Measurements from ENCODE around the gene MMD2.
"Not testable (repeated sequence)": the region's sequence is repeated elsewhere in the genome, so short reads cannot be mapped to it uniquely, and the experiment has no call there.

MMD2 gene, protein sequence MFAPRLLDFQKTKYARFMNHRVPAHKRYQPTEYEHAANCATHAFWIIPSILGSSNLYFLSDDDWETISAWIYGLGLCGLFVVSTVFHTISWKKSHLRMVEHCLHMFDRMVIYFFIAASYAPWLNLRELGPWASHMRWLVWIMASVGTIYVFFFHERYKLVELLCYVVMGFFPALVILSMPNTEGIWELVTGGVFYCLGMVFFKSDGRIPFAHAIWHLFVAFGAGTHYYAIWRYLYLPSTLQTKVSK

DNA sequence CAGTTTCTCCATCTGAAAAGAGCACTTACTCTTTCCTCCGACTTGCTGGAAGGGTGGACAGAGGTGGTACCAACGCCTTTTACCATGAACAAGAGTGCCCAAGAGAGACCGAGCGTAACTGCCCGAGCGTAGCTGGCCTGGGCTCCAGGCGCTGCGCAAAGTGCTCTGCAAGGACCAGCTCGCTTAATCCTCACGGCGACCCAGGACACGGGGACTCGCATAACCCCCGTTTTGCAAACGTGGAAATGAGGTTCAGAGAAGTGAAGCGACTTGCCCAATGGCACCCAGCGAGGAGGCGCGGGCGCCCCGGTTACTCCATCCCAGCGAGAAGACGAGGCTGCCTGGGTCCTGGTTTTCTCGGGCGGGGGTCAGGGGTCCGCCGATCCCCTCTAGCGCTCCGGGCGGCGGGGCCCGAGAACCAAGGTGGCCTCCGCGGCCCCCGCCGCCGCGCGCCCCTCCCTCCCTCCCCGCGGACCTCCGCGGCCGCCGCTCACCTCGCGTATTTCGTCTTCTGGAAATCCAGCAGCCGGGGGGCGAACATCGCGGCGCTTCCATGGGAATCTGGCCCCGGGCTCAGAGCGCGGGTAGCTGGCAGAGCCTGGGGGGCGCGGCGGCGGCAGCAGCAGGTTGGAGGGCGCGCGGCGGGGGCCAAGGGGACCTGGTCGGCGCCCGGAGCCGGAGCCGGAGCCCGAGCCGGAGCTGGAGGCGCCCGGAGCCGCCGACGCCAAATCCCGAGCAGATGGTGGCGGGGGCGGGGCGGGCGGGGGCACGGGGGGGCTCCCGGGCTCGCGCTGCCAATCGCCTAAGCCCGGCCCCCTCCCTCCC lies at the start of gene MMD2:
Gene MMD2 (minus strand): TSS at position 711 of the 825 bp plus-strand sequence. CDS start 170 bp downstream, at position 541.
- H3K4me3 Mint-ChIP-seq = peak within 1 kb of the TSS; percentile 84
- H3K4me1 Mint-ChIP-seq (ENCODE audit: low read depth) = peaks cover 6% of the 10 kb centered on the region
- no peak within 1 kb of the TSS for H3K27ac Mint-ChIP-seq
- H3K27me3 Mint-ChIP-seq = peaks cover 26% of the 10 kb centered on the region
- no peaks in the 10 kb centered on the region for H3K9me3 Mint-ChIP-seq (ENCODE audit: low read depth)
- no peaks in the 10 kb centered on the region for H3K36me3 Mint-ChIP-seq

DNA sequence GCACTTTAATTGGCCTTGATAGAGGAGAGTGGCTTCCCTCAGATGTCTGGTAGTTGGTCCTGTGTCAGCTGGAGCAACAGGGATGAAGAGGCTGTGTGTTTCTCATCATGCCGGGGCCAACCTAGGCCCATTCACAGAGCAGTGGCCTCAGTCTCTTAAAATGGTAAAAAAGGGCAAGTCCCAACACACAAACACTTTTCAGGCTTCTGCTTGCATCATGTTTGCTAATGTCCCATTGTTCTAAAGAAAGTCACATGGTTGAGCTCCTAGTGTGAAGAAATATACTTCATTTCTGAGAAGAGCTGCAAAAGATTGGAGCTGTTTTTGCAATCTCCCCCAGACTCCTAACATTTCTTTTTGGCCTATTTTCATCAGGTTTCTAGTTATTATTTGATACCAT lies 46.1 kb upstream of the MMD2 start:
- no peaks in the 10 kb centered on the region for H3K4me1 Mint-ChIP-seq (ENCODE audit: low read depth)
- H3K36me3 Mint-ChIP-seq = peaks cover 22% of the 10 kb centered on the region
- no peak overlapping the region for H3K4me3 Mint-ChIP-seq
- no peaks in the 10 kb centered on the region for H3K9me3 Mint-ChIP-seq (ENCODE audit: low read depth)
- H3K27ac Mint-ChIP-seq = no peak overlapping the region
- no peaks in the 10 kb centered on the region for H3K27me3 Mint-ChIP-seq

DNA sequence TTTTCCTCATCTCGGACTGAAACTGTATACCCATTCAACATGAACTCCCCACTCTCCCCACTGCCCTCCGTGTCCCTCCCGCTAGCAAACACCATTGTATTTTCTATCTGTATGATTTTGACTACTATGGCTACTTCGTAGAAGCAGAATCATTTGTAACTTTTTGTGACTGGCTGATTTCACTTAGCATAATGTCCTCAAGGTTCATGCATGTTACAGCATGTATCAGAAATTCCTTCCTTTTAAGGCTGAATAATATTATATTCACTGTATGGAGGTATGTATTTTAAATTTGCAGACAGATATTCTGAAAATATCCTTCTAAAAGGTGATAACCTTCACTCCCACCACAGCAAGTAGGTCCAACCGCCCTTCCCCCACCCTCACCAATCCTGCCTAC lies 42.9 kb upstream of the MMD2 start:
- H3K36me3 Mint-ChIP-seq = peaks cover 9% of the 10 kb centered on the region
- peak overlapping the region; percentile 3 for H3K27ac Mint-ChIP-seq
- H3K9me3 Mint-ChIP-seq (ENCODE audit: low read depth) = no peaks in the 10 kb centered on the region
- H3K4me3 Mint-ChIP-seq = no peak overlapping the region
- peaks cover 3% of the 10 kb centered on the region for H3K4me1 Mint-ChIP-seq (ENCODE audit: low read depth)
- no peaks in the 10 kb centered on the region for H3K27me3 Mint-ChIP-seq

DNA sequence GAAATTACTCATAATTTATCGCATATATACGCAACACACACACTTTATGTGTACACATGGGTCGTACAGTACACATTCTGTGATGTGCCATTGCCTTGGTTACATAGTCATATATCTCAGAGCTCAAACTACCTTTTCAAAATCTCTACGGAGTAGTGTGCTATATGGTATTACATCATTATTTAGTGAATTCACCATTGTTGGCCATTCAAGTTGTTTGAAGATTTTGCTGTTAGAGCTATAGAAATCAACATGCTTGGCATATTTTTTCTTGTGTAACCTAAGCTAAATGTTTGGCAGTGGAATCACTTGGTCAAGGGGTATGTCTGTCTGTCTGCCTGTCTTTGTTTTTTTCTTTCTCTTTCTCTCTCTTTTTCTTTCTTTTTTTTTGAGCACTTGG lies 42.0 kb upstream of the MMD2 start:
- H3K27ac Mint-ChIP-seq = peak overlapping the region; percentile 55
- no peaks in the 10 kb centered on the region for H3K27me3 Mint-ChIP-seq
- H3K4me1 Mint-ChIP-seq (ENCODE audit: low read depth) = peaks cover 3% of the 10 kb centered on the region
- no peak overlapping the region for H3K4me3 Mint-ChIP-seq
- H3K36me3 Mint-ChIP-seq = peaks cover 9% of the 10 kb centered on the region
- no peaks in the 10 kb centered on the region for H3K9me3 Mint-ChIP-seq (ENCODE audit: low read depth)

DNA sequence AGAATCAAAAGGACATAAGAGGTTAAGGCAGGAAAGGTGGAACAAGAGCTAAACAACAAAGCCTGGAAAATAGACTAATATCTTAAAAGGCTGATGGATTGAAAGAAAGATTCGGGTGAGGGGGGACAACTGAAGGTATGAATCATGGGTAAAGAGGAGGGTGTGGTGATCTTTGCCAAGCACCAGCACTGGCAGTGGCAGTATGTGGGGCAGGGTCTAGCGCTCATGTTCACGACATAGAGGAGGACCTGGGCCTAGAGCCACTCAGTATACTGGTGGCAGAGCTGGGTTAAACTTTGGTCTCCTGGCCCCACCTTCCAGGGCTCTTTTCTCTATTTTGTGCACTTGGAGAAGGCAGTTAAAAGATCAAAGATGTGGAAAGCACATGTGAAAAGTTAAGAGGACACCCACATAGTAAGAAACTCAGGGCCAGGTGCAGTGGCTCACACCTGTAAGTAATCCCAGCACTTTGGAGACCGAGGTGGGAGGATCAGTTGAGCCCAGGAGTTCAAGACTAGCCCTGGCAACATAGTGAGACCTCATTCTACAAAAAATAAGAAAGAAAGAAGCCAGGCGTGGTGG lies 40.5 kb upstream of the MMD2 start:
- H3K4me3 Mint-ChIP-seq = no peak overlapping the region
- H3K27ac Mint-ChIP-seq = no peak overlapping the region
- no peaks in the 10 kb centered on the region for H3K9me3 Mint-ChIP-seq (ENCODE audit: low read depth)
- peaks cover 6% of the 10 kb centered on the region for H3K36me3 Mint-ChIP-seq
- peaks cover 3% of the 10 kb centered on the region for H3K4me1 Mint-ChIP-seq (ENCODE audit: low read depth)
- no peaks in the 10 kb centered on the region for H3K27me3 Mint-ChIP-seq

DNA sequence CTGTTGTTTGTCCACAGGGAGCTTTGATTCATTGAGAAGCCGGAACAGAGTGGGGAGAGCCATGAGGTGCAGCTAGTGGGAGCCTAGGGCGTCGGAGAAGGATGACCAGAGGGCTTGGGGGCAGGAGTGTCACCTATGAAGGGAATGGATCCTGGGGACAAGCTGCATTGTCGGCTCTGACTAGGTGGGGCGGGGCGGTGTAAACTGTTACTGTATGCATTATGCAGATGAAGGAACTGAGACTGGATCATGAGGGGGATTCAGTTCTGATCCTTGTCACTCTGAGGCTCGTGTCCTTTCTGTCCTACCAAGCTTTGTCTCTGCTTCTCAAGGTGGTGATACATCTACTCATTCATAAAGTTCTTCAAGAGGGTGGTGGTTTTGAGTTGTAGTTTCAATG lies 39.9 kb upstream of the MMD2 start:
- Mint-ChIP-seq H3K27ac (no peak overlapping the region), H3K4me3 (no peak overlapping the region), H3K9me3 (ENCODE audit: low read depth) (no peaks in the 10 kb centered on the region), H3K4me1 (ENCODE audit: low read depth) (peaks cover 3% of the 10 kb centered on the region), H3K36me3 (peaks cover 6% of the 10 kb centered on the region), H3K27me3 (no peaks in the 10 kb centered on the region)

DNA sequence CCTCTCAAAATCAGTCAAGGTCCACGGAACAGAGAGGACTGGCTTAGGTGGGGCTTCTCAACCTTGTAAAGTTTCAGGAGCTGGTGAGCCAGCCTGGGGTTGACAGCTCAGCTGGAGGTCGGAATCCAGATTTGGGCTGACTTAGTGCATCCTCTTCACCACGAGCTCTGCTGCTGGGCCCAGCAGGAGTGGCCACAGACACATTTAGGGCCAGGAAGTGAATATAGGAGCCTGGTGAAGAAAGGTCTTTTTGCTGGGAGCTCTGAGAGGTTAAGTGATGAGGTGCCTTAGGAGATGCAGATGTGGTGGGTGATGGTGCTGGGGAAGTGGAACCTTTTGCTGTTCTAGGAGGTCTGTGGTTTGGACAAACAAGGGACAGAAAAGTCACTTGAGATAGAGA lies 39.3 kb upstream of the MMD2 start:
- H3K27ac Mint-ChIP-seq = peak overlapping the region; percentile 42
- H3K36me3 Mint-ChIP-seq = peaks cover 6% of the 10 kb centered on the region
- no peak overlapping the region for H3K4me3 Mint-ChIP-seq
- H3K9me3 Mint-ChIP-seq (ENCODE audit: low read depth) = no peaks in the 10 kb centered on the region
- H3K4me1 Mint-ChIP-seq (ENCODE audit: low read depth) = peaks cover 3% of the 10 kb centered on the region
- H3K27me3 Mint-ChIP-seq = no peaks in the 10 kb centered on the region

DNA sequence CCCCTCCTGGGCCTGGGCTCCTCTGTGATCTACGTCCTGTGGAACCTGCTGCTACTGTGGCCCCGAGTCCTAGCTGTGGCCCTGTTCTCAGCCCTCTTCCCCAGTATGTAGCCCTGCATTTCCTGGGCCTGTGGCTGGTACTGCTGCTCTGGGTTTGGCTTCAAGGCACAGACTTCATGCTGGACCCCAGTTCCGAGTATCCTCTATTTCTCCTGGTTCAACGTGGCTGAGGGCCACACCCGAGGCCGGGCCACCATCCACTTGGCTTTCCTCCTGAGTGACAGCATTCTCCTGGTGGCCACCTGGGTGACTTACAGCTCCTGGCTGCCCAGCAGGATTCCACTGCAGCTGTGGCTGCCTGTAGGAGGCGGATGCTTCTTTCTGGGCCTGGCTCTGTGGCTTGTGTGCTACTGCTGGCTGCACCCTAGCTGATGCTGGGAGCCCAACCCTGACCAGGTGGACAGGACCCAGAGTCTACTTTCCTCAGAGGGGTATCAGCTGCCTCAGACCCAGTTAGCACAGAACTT lies 37.8 kb upstream of the MMD2 start:
- no peaks in the 10 kb centered on the region for H3K27me3 Mint-ChIP-seq
- H3K27ac Mint-ChIP-seq = no peak overlapping the region
- H3K4me3 Mint-ChIP-seq = no peak overlapping the region
- peaks cover 3% of the 10 kb centered on the region for H3K4me1 Mint-ChIP-seq (ENCODE audit: low read depth)
- H3K36me3 Mint-ChIP-seq = peaks cover 4% of the 10 kb centered on the region
- no peaks in the 10 kb centered on the region for H3K9me3 Mint-ChIP-seq (ENCODE audit: low read depth)

DNA sequence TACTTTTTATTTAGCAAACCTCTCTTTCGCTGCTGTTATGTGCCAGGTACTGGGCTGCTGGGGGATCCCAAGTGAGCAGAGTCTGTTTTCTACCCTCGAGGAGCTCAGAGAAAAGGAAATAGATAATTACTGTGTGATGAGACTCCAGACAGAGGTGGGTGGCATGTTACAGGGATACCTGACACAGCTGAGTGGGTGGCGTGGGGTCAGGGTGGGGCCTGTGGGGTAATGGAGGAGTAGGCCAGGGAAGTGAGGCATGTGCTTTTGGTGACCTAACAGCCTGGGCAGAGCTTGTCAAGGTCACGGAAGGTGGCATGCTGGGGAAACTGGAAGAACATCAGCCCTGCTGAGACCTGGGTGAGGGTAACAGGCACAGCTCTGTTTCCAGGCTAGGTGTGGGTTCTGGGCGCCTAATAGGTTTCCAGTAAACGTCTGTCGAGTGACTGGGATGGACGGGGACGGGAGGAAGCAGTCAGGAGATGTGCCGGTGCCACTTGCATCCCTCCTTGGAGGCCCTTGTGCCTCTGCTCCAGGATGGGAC lies 36.5 kb upstream of the MMD2 start:
- H3K4me1 Mint-ChIP-seq (ENCODE audit: low read depth) = peaks cover 3% of the 10 kb centered on the region
- no peak overlapping the region for H3K27ac Mint-ChIP-seq
- no peaks in the 10 kb centered on the region for H3K9me3 Mint-ChIP-seq (ENCODE audit: low read depth)
- peaks cover 3% of the 10 kb centered on the region for H3K36me3 Mint-ChIP-seq
- H3K4me3 Mint-ChIP-seq = no peak overlapping the region
- H3K27me3 Mint-ChIP-seq = no peaks in the 10 kb centered on the region

DNA sequence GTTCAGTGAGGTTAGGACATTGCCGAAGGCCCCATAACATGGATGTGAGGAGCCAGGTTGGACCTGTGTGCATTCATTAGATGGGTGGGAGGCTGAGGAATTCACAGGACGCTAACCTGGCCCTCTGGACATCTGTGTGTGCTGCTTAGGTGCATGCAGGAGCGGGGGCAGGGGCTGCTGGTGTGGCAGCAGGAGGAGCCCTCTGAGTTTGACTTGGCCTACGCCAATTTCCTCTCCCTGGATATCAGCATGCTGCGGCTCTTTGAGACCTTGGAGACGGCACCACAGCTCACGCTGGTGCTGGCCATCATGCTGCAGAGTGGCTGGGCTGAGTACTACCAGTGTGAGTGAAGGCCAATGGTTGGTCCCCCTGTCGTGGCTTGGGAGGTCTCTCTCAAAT lies 34.5 kb upstream of the MMD2 start:
- no peak overlapping the region for H3K4me3 Mint-ChIP-seq
- H3K36me3 Mint-ChIP-seq = peaks cover 3% of the 10 kb centered on the region
- H3K9me3 Mint-ChIP-seq (ENCODE audit: low read depth) = no peaks in the 10 kb centered on the region
- no peak overlapping the region for H3K27ac Mint-ChIP-seq
- no peaks in the 10 kb centered on the region for H3K27me3 Mint-ChIP-seq
- H3K4me1 Mint-ChIP-seq (ENCODE audit: low read depth) = no peaks in the 10 kb centered on the region

DNA sequence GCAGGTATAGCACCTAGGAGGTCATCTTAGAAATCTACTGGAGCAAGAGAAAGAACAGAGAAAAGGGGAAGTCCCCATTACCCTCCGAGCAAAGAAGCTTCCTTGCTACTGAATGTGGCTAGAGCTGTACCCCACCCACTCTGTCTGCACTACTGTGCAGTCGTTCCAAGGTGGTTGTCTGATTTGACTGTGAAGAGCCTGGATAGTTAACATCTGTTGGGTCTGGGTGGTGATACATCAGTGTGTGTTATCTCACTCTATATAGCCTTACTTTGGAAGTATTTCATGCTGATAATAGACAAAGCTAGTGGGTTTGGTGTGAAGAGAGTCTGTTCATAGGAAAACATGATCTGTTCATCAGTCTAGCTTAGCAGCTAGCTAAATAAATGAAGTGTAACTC lies 23.8 kb upstream of the MMD2 start:
- not testable (repeated sequence) for H3K9me3 Mint-ChIP-seq (ENCODE audit: low read depth); H3K36me3 Mint-ChIP-seq; H3K27me3 Mint-ChIP-seq; H3K27ac Mint-ChIP-seq; H3K4me3 Mint-ChIP-seq
- H3K4me1 Mint-ChIP-seq (ENCODE audit: low read depth) = peaks cover 43% of the 10 kb centered on the region

DNA sequence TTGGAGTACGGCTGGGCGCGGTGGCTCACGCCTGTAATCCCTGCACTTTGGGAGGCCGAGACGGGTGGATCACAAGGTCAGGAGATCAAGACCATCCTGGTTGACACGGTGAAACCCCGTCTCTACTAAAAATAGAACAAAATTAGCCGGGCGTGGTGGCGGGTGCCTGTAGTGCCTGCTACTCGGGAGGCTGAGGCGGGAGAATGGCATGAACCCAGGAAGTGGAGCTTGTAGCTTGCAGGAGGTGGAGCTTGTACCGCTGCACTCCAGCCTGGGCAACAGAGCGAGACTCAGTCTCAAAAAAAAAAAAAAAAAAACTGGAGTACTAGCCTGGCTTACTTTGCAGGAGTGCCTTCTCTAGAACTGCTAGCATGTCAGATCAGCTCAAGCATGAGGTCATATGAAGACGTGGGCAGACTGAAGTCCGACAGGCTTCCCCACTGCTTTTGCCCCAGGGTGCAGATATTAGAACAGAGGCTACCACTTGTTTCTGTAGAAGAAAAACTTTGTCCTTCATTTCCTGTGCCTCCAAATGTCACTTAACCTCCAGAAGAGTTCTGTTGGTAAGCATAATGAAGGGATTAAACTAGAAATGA lies 22.4 kb upstream of the MMD2 start:
- H3K4me1 Mint-ChIP-seq (ENCODE audit: low read depth) = peaks cover 50% of the 10 kb centered on the region
- H3K27me3 Mint-ChIP-seq; H3K27ac Mint-ChIP-seq; H3K9me3 Mint-ChIP-seq (ENCODE audit: low read depth); H3K36me3 Mint-ChIP-seq; H3K4me3 Mint-ChIP-seq: not testable (repeated sequence)

DNA sequence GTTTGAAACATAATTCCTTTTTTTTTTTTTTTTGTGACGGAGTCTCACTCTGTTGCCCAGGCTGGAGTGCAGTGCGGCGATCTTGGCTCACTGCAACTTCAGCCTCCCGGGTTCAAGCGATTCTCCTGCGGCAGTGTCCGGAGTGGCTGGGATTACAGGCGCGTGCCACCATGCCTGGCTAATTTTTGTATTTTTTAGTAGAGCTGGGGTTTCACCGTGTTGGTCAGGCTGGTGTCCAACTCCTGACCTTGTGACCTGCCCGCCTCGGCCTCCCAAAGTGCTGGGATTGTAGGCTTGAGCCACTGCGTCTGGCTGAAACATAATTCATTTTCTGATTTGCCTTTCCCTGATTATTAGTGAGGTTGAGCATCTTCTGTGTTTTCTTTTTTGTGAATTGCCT lies 16.6 kb upstream of the MMD2 start:
- H3K36me3 Mint-ChIP-seq; H3K27ac Mint-ChIP-seq; H3K9me3 Mint-ChIP-seq (ENCODE audit: low read depth); H3K27me3 Mint-ChIP-seq: not testable (repeated sequence)
- Mint-ChIP-seq H3K4me3 (peak overlapping the region; percentile 70), H3K4me1 (ENCODE audit: low read depth) (peaks cover 47% of the 10 kb centered on the region)

DNA sequence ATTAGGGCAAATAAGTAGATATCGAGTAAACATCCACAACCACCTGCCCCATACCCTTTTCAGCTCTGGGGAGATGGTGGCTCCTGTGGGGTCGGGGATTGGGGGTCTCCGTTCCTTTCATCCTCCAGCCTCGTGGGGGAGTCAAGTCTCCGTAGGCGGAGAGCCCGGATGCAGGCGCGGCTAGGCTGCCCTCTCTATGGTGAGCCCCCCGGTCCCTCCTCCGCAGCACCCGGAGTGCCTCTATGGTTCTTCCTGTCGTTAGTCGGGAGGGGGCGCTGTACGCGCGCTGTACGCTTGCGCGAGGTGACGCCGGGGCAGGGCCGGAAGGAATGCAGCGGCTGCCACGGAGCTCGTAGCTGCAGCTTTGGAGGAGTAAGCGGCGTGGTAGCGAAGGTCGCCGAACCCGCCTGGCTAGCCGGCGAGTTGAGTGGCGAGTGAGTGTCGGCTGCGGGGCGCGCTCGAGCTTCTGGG lies 14.8 kb upstream of the MMD2 start:
- Mint-ChIP-seq H3K36me3 (no peaks in the 10 kb centered on the region), H3K4me3 (peak overlapping the region; percentile 99), H3K27me3 (no peaks in the 10 kb centered on the region), H3K4me1 (ENCODE audit: low read depth) (peaks cover 32% of the 10 kb centered on the region), H3K9me3 (ENCODE audit: low read depth) (no peaks in the 10 kb centered on the region), H3K27ac (peak overlapping the region; percentile 99)

DNA sequence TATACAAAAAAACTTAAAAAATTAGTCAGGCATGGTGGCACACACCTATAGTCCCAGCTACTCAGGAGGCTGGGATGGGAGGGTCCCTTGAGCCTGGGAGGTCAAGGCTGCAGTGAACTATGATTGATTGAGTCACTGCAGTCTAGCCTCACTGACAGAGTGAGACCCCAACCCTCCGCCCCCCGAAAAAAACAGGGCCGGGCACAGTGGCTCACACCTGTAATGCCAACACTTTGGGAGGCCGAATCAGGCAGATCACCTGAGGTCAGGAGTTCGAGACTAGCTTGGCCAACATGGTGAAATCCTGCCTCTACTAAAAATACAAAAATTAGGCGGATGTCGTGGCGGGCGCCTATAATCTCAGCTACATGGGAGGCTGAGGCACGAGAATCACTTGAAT lies 13.5 kb upstream of the MMD2 start:
- H3K9me3 Mint-ChIP-seq (ENCODE audit: low read depth); H3K4me3 Mint-ChIP-seq; H3K36me3 Mint-ChIP-seq; H3K27me3 Mint-ChIP-seq; H3K27ac Mint-ChIP-seq: not testable (repeated sequence)
- H3K4me1 Mint-ChIP-seq (ENCODE audit: low read depth) = peaks cover 20% of the 10 kb centered on the region
